ENCODE results near the gene FAN1.

The FAN1 gene

GRCh38 chr15:30962079-30962478 is 58.4 kb downstream of the FAN1 start:
- DNase-seq: no peak

- no peak for DNase-seq
These were observed 58.9 kb downstream of the FAN1 start for GRCh38 chr15:30962659-30963058.

GRCh38 chr15:30963681-30964080 is 60.0 kb downstream of the FAN1 start:
- DNase-seq: no peak

GRCh38 chr15:30969724-30970123 is 66.0 kb downstream of the FAN1 start:
- no peak for DNase-seq

GRCh38 chr15:30973379-30973778 is 69.7 kb downstream of the FAN1 start:
- no peak for DNase-seq

GRCh38 chr15:30974112-30974511 is 70.4 kb downstream of the FAN1 start:
- no peak for DNase-seq

- no peak for DNase-seq
These were observed 74.6 kb downstream of the FAN1 start for GRCh38 chr15:30978328-30978727.

- DNase-seq: no peak
These were observed 75.7 kb downstream of the FAN1 start for GRCh38 chr15:30979457-30979856.

- DNase-seq: no peak
These were observed 80.4 kb downstream of the FAN1 start for GRCh38 chr15:30984118-30984517.

- DNase-seq: peak; percentile 3
These were observed 80.8 kb downstream of the FAN1 start for GRCh38 chr15:30984542-30984941.

GRCh38 chr15:30985081-30985531 is 81.4 kb downstream of the FAN1 start:
- DNase-seq: no peak

- DNase-seq: no peak
These were observed 86.3 kb downstream of the FAN1 start for GRCh38 chr15:30990036-30990435.

GRCh38 chr15:30990446-30991254 is 86.9 kb downstream of the FAN1 start:
- DNase-seq: no peak

GRCh38 chr15:30991255-30992235 is 87.8 kb downstream of the FAN1 start, which contains the start of gene MTMR10:
Gene MTMR10 (minus strand): TSS chr15:30991628. CDS start chr15:30991506, 122 bp downstream.
- DNase-seq: no peak

GRCh38 chr15:30992249-30992864 is 88.6 kb downstream of the FAN1 start:
- no peak for DNase-seq

Data from NCI-H748 treated with DMSO at 0.1 percent for 48 hours (cell line).